Measurements from ENCODE around the gene GNG14.

- TF ChIP-seq CTCF (IDR thresholded peaks at IDR 0.05) (no peak), POLR2A (IDR thresholded peaks at IDR 0.05) (no peak), EP300 (IDR thresholded peaks at IDR 0.05) (no peak)
Observed at GRCh38 chr19:12721656-12722565, 34.1 kb downstream of the GNG14 start.
